ENCODE data around the gene LPP.

DNA sequence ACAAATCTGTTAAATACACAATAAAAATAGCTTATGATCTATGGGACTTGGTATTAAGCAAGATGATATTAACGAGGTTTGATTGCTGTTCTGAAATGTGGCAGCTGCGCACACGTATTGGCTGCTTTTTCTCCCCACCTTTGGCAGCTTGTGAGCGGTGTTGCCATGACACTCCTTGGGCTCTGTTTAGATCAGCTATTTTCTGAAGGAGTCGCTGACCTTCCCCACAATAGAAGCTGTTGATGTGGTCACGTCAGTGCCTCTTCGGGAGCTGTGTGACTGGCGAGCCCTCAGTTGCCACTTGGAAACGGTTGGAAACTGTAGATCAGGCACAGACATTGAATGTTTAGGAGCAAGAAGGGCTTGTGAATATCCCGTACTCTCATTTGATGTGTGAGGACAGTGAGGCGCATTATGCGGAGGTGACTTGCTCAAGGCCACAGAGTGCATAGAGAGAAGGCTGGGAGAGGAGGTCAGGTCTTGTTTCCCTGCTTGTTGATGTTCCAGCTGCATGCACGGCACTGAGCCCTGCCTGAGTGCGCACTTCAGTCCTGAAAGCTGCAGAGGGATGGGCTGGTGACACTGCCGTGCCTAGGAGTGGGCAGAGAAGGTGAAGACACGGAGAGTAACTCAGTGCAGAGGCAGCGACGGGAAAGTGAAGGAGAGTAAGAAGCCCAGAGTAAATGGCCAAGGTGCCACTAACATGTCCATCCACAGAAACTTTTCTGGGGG lies 198.4 kb downstream of the LPP start:
- TF ChIP-seq, protein P1, sequence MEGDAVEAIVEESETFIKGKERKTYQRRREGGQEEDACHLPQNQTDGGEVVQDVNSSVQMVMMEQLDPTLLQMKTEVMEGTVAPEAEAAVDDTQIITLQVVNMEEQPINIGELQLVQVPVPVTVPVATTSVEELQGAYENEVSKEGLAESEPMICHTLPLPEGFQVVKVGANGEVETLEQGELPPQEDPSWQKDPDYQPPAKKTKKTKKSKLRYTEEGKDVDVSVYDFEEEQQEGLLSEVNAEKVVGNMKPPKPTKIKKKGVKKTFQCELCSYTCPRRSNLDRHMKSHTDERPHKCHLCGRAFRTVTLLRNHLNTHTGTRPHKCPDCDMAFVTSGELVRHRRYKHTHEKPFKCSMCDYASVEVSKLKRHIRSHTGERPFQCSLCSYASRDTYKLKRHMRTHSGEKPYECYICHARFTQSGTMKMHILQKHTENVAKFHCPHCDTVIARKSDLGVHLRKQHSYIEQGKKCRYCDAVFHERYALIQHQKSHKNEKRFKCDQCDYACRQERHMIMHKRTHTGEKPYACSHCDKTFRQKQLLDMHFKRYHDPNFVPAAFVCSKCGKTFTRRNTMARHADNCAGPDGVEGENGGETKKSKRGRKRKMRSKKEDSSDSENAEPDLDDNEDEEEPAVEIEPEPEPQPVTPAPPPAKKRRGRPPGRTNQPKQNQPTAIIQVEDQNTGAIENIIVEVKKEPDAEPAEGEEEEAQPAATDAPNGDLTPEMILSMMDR (optimal IDR thresholded peaks at IDR 0.05 in 1 of 3, IDR thresholded peaks at IDR 0.05 in 1 of 3, conservative IDR thresholded peaks at IDR 0.05 in 1 of 3; ENCODE audit: extremely low read depth in 1 of 3, insufficient read depth in 2 of 3, low read length in 3 of 3) = no peak
- no peak for TF ChIP-seq EZH2 (IDR thresholded peaks at IDR 0.05; ENCODE audit: low read length)

All from keratinocyte (primary cell).